Body of pancreas (tissue), 4 donors: ENCODE results near the gene TRIM46.

Experiments
- CTCF ChIP-seq, 7 experiments: fragments of 450-650 bp in 4 of 7; fragments of 200-600 bp in 3 of 7; sonication (generic) in 3 of 7; IDR thresholded peaks; one replicate each; pipeline ENCODE4 v1.5.1; 2016 to 2019; ENCODE audit warnings: antibody characterized with exemption in 7 of 7
- POLR2A ChIP-seq, 3 donors: fragments of 450-650 bp; IDR thresholded peaks; one replicate each; pipeline ENCODE4 v1.6.1; 2016; ENCODE audit warnings: antibody characterized with exemption in 3 of 3, mild to moderate bottlenecking in 2 of 3

DNA sequence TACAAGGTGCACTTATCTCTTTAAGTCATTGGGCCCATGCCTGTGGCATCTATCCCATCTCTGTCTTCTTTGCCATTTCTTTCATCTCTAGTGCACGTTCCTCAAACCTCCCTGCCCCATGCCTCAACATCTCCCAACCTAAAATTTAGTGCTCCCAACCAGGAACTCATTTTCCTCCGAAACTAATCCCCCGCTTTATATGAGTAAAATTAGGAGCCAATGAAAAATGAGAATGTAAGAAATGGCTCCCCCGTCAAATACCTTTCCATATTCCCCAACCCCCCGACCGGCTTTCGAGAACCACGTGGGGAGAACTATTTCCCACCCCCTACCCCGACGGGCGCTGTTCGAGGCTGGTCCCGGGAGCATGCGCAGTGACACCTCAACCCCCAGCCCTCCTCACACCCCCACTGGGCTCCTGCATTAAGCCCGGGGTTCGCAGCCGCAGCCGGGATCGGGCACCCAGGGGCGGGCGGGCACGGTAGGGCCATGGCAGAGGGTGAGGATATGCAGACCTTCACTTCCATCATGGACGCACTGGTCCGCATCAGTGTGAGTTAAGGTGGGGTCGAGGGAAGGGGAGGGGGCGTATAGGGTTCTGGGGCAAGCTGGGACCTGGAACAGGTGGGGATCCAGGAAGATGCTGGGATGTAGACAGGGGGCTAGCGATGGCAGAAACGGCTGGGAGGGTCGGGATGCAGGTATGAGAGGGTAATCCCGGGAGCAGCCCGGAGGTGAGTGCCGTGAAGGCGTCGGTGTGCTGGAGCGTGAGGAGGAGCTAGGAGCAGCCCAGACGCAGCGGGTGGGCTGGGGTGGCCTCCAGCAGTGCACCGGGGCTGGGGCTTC, at the start of gene TRIM46:
- TF ChIP-seq CTCF (IDR thresholded peaks at IDR 0.05) (no peak), POLR2A (IDR thresholded peaks at IDR 0.05) (no peak)
